ENCODE measurements around the gene IQSEC1. TPM values are rescaled to one million over a fixed set of nuclear protein-coding genes. Genes with fewer than 3 reads are reported as not detected.
"Not testable (repeated sequence)": the region's sequence is repeated elsewhere in the genome, so short reads cannot be mapped to it uniquely, and the experiment has no call there.

IQSEC1 gene
- total and polyA plus RNA-seq, 7 donors: 2.5 to 39.1 (median 23.9) TPM

- Histone ChIP-seq H3K4me3 (no peak overlapping the region), H3K4me1 (peaks cover 0 to 11% (median 7%) of the 10 kb centered on the region in 4 donors), H3K27me3 (no peaks in the 10 kb centered on the region), H3K9me3 (no peaks in the 10 kb centered on the region), H3K27ac (peak overlapping the region in 3 of 4 donors; percentile 74 to 75 (median 75)), H3K36me3 (no peaks in the 10 kb centered on the region)
- 83 to 92% methylated on average over 20 of the region's 20 CpGs for WGBS, 2 donors
- no peak for DNase-seq
- intact Hi-C loops (cut with DNase I): no loop called here
- TF ChIP-seq POLR2AphosphoS5 (IDR thresholded peaks at IDR 0.05) (no peak), EP300 (IDR thresholded peaks at IDR 0.05) (no peak), POLR2A (IDR thresholded peaks at IDR 0.05) (no peak), CTCF (IDR thresholded peaks at IDR 0.05) (no peak)
These were observed 188.2 kb downstream of the IQSEC1 start for GRCh38 chr3:12884790-12885582.

- peak; percentile 90 for DNase-seq
- WGBS, 2 donors: 82 to 90% methylated on average over 15 of the region's 15 CpGs
- intact Hi-C loops (cut with DNase I): no loop called here
- Histone ChIP-seq H3K4me3 (no peak overlapping the region), H3K36me3 (no peaks in the 10 kb centered on the region), H3K27me3 (no peaks in the 10 kb centered on the region), H3K27ac (peak overlapping the region; percentile 64 to 75 (median 74)), H3K4me1 (peaks cover 0 to 11% (median 7%) of the 10 kb centered on the region in 4 donors), H3K9me3 (no peaks in the 10 kb centered on the region)
- TF ChIP-seq EP300 (IDR thresholded peaks at IDR 0.05): no peak
- peak in 2 of 4 donors; percentile 11 to 24 for TF ChIP-seq POLR2AphosphoS5 (IDR thresholded peaks at IDR 0.05)
These were observed 189.0 kb downstream of the IQSEC1 start for GRCh38 chr3:12884186-12884680.

- TF ChIP-seq POLR2AphosphoS5 (IDR thresholded peaks at IDR 0.05): no peak
- Histone ChIP-seq H3K27ac (no peak overlapping the region), H3K4me1 (peaks cover 0 to 11% (median 7%) of the 10 kb centered on the region in 4 donors), H3K36me3 (no peaks in the 10 kb centered on the region), H3K4me3 (no peak overlapping the region), H3K27me3 (no peaks in the 10 kb centered on the region), H3K9me3 (no peaks in the 10 kb centered on the region)
- WGBS, 2 donors: 94 to 96% methylated on average over 62 of the region's 62 CpGs
- intact Hi-C loops (cut with DNase I): no loop called here
- DNase-seq: no peak
These were observed 190.6 kb downstream of the IQSEC1 start for GRCh38 chr3:12882336-12883310.

- intact Hi-C loops (cut with DNase I); H3K27ac ChIP-seq; H3K36me3 ChIP-seq; DNase-seq; H3K9me3 ChIP-seq; H3K4me3 ChIP-seq; H3K27me3 ChIP-seq: not testable (repeated sequence)
- peaks cover 0 to 11% (median 7%) of the 10 kb centered on the region in 4 donors for H3K4me1 ChIP-seq
- 86 to 93% methylated on average over 12 of the region's 12 CpGs for WGBS, 2 donors
These were observed 191.4 kb downstream of the IQSEC1 start for GRCh38 chr3:12881858-12882257.

- H3K4me3 ChIP-seq: no peak overlapping the region
- no peaks in the 10 kb centered on the region for H3K9me3 ChIP-seq
- DNase-seq: no peak
- intact Hi-C loops (cut with DNase I): no loop called here
- no peaks in the 10 kb centered on the region for H3K36me3 ChIP-seq
- no peak overlapping the region for H3K27ac ChIP-seq
- no peak for TF ChIP-seq POLR2A (IDR thresholded peaks at IDR 0.05)
- TF ChIP-seq EP300 (IDR thresholded peaks at IDR 0.05): no peak
- TF ChIP-seq CTCF (IDR thresholded peaks at IDR 0.05): no peak
- TF ChIP-seq POLR2AphosphoS5 (IDR thresholded peaks at IDR 0.05): no peak
- H3K27me3 ChIP-seq: no peaks in the 10 kb centered on the region
- H3K4me1 ChIP-seq: peaks cover 0 to 18% (median 15%) of the 10 kb centered on the region in 4 donors
- 77 to 86% methylated on average over 5 of the region's 5 CpGs for WGBS, 2 donors
These were observed 193.9 kb downstream of the IQSEC1 start for GRCh38 chr3:12879191-12879815.

GRCh38 chr3:12878758-12879157 is 194.5 kb downstream of the IQSEC1 start:
- peaks cover 0 to 14% (median 12%) of the 10 kb centered on the region in 4 donors for H3K4me1 ChIP-seq
- H3K27ac ChIP-seq; H3K27me3 ChIP-seq; H3K9me3 ChIP-seq; DNase-seq; H3K4me3 ChIP-seq; intact Hi-C loops (cut with DNase I); H3K36me3 ChIP-seq: not testable (repeated sequence)
- 71 to 75% methylated on average over 2 of the region's 2 CpGs for WGBS, 2 donors

Data from sigmoid colon (tissue), 7 donors.